Fibroblast of lung (primary cell): ENCODE results near the gene FDX1. TPM values are rescaled to one million over a fixed set of nuclear protein-coding genes. Genes with fewer than 3 reads are reported as not detected.

ENCODE experiments used
- DNase-seq, 2 donors: peaks; one replicate each; pipeline versions ENCODE4 v3.0.0 to v3.0.0-alpha.2; 2010; ENCODE audit warnings: low read depth in 2 of 2
- H2AFZ ChIP-seq: 2 replicates; pipeline ENCODE4 v1.5.1; 2012; ENCODE audit warnings: low read length, control low read depth, inconsistent platforms
- H3K27ac ChIP-seq: 2 replicates; pipeline ENCODE4 v1.5.1; 2011; ENCODE audit warnings: low read length, control low read depth; ENCODE audit not compliant: insufficient read depth
- H3K27me3 ChIP-seq: 2 replicates; pipeline ENCODE4 v1.5.1; 2011; ENCODE audit warnings: mild to moderate bottlenecking, low read length; ENCODE audit not compliant: control insufficient read depth, insufficient read depth
- H3K36me3 ChIP-seq: 2 replicates; pipeline ENCODE4 v1.5.1; 2011; ENCODE audit warnings: low read length; ENCODE audit not compliant: control insufficient read depth, insufficient read depth
- H3K4me1 ChIP-seq: 2 replicates; pipeline ENCODE4 v1.5.1; 2011; ENCODE audit warnings: low read length; ENCODE audit not compliant: control insufficient read depth, insufficient read depth; ENCODE audit errors: extremely low read depth
- H3K4me2 ChIP-seq: 2 replicates; pipeline ENCODE4 v1.5.1; 2011; ENCODE audit warnings: low read length, control low read depth; ENCODE audit not compliant: insufficient read depth; ENCODE audit errors: extremely low read depth
- H3K4me3 ChIP-seq, 4 experiments: fragments of 200-600 bp in 1 of 4; sonication (generic) in 1 of 4; replicated peaks in 1 of 4; 2 replicates each; pipeline ENCODE4 v1.5.1; 2011 to 2016; ENCODE audit warnings: low read length in 4 of 4, low read depth in 3 of 4, mild to moderate bottlenecking in 3 of 4, control low read depth in 2 of 4, inconsistent platforms in 1 of 4, mixed read lengths in 1 of 4; ENCODE audit not compliant: insufficient read depth in 1 of 4; ENCODE audit errors: control extremely low read depth in 1 of 4
- H3K79me2 ChIP-seq: 2 replicates; pipeline ENCODE4 v1.5.1; 2012; ENCODE audit warnings: mild to moderate bottlenecking, low read length, inconsistent platforms; ENCODE audit not compliant: control insufficient read depth, insufficient read depth
- H3K9ac ChIP-seq: 2 replicates; pipeline ENCODE4 v1.5.1; 2011; ENCODE audit warnings: mild to moderate bottlenecking, low read length, control low read depth; ENCODE audit not compliant: insufficient read depth
- H3K9me3 ChIP-seq: 2 replicates; pipeline ENCODE4 v1.5.1; 2012; ENCODE audit warnings: low read depth, low read length; ENCODE audit not compliant: control insufficient read depth, insufficient read depth
- H4K20me1 ChIP-seq: 2 replicates; pipeline ENCODE4 v1.5.1; 2011; ENCODE audit warnings: low read length; ENCODE audit not compliant: control insufficient read depth, insufficient read depth; ENCODE audit errors: extremely low read depth
- CTCF ChIP-seq, 2 donors: IDR thresholded peaks in 1 of 2; conservative IDR thresholded peaks in 1 of 2; 1 replicate in 1 of 2; 2 replicates in 1 of 2; pipeline ENCODE4 v1.5.1; 2011 to 2012; ENCODE audit warnings: low read length in 2 of 2, control low read depth in 1 of 2, inconsistent platforms in 1 of 2, low read depth in 1 of 2, mild to moderate bottlenecking in 1 of 2
- EZH2 ChIP-seq: IDR thresholded peaks from 2 replicates; pipeline ENCODE4 v1.5.1; 2012; ENCODE audit warnings: low read length, control low read depth, mild to moderate bottlenecking; ENCODE audit errors: missing control alignments
- polyA plus RNA-seq, 2 donors: library from polyadenylated mRNA; depleted of rRNA in 1 of 2; stranded (reverse) in 1 of 2; unstranded in 1 of 2; fragments of >200 nt; gene quantifications; 2 replicates each; pipeline ENCODE4 v1.2.1, GENCODE V29; 2011 to 2012; ENCODE audit warnings: missing spikeins in 1 of 2
- total RNA-seq: library from RNA; depleted of rRNA; stranded (reverse); fragments of >200 nt; gene quantifications from 2 replicates; pipeline ENCODE4 v1.2.1, GENCODE V29; 2014

The FDX1 gene
- total and polyA plus RNA-seq, 2 donors (not counting 1 experiment from before 2014, with no cell fraction given), result 8.3 to 11.4 TPM

GRCh38 chr11:110424775-110425444 is 4.8 kb upstream of the FDX1 start:
- Histone ChIP-seq H3K4me2 (no peak overlapping the region), H4K20me1 (no peaks in the 10 kb centered on the region), H3K9ac (no peak overlapping the region), H3K36me3 (no peaks in the 10 kb centered on the region), H2AFZ (no peak overlapping the region), H3K27ac (no peak overlapping the region), H3K79me2 (no peaks in the 10 kb centered on the region), H3K27me3 (no peaks in the 10 kb centered on the region), H3K9me3 (no peaks in the 10 kb centered on the region), H3K4me1 (peaks cover 4% of the 10 kb centered on the region), H3K4me3 (no peak overlapping the region)
- TF ChIP-seq CTCF (conservative IDR thresholded peaks at IDR 0.05 in 1 of 2, IDR thresholded peaks at IDR 0.05 in 1 of 2; ENCODE audit: low read depth in 1 of 2, low read length in 2 of 2) (no peak), EZH2 (no peak)
- no peak for DNase-seq

GRCh38 chr11:110425751-110426545 is 3.8 kb upstream of the FDX1 start:
- peak; percentile 83 to 88 for DNase-seq
- Histone ChIP-seq H2AFZ (no peak overlapping the region), H3K4me2 (no peak overlapping the region), H3K4me3 (no peak overlapping the region), H3K27me3 (no peaks in the 10 kb centered on the region), H3K36me3 (no peaks in the 10 kb centered on the region), H4K20me1 (no peaks in the 10 kb centered on the region), H3K79me2 (peaks cover 7% of the 10 kb centered on the region), H3K27ac (peak overlapping the region; percentile 16), H3K9ac (no peak overlapping the region), H3K9me3 (no peaks in the 10 kb centered on the region), H3K4me1 (peaks cover 4% of the 10 kb centered on the region)
- no peak for TF ChIP-seq EZH2
- no peak for TF ChIP-seq CTCF (conservative IDR thresholded peaks at IDR 0.05 in 1 of 2, IDR thresholded peaks at IDR 0.05 in 1 of 2; ENCODE audit: low read depth in 1 of 2, low read length in 2 of 2)

GRCh38 chr11:110428040-110428439 is 1.7 kb upstream of the FDX1 start:
- TF ChIP-seq CTCF (conservative IDR thresholded peaks at IDR 0.05 in 1 of 2, IDR thresholded peaks at IDR 0.05 in 1 of 2; ENCODE audit: low read depth in 1 of 2, low read length in 2 of 2) (no peak), EZH2 (no peak)
- Histone ChIP-seq H3K36me3 (no peaks in the 10 kb centered on the region), H3K27ac (no peak overlapping the region), H3K4me3 (no peak overlapping the region), H4K20me1 (no peaks in the 10 kb centered on the region), H2AFZ (no peak overlapping the region), H3K27me3 (no peaks in the 10 kb centered on the region), H3K79me2 (peaks cover 26% of the 10 kb centered on the region), H3K9me3 (no peaks in the 10 kb centered on the region), H3K9ac (no peak overlapping the region), H3K4me2 (no peak overlapping the region), H3K4me1 (peaks cover 4% of the 10 kb centered on the region)
- DNase-seq, result no peak
